GM19468 (cell line): Measurements from ENCODE around the gene ADSL.
A peak's percentile ranks its signal among the peaks of the same experiment; 100 is the strongest.

Source experiments
- ATAC-seq: cut with Tn5 transposase; IDR thresholded peaks from one replicate; pipeline ENCODE4 v1.9.1; 2021; ENCODE audit warnings: mild to moderate bottlenecking, moderate library complexity, moderate number of reproducible peaks; ENCODE audit not compliant: unreplicated experiment; ENCODE audit errors: extremely low read depth

The ADSL gene

DNA sequence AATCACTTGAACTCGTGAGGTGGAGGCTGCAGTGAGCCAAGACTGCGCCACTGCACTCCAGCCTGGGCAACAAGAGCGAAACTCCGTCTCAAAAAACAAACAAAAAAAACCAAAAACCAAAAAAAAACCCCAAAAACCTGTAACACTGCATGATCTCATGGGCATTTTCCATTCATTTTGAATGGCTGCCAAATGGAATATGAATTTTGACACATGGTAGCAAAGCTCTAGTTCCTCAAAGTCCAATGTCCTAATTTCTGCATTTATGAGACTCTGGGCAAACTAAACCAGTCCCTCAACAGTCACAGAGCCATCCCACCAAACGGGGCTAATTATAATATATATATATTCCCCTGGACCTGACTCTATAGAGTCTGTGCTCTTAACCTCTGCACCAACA is 85.9 kb downstream of the ADSL start:
- ATAC-seq = no peak

DNA sequence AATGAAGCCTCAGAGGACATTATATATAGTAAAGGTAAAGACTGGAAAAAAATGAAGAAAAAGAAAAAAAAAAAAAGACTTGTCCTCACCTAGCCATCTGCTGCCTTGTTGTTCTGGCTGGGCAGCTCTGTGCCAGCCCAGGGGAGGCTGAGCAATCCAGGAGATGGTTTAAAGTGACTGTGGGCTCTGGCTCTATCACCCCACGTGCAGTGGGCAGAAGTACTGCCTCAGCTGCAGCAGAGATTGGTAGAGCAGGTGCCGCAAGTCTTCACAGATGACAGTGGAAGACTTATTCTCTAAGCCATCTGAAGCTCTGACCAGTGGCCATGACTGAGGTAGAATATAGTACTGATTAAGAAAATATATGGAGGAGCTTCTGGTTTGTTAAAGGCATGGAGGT is 86.3 kb downstream of the ADSL start:
- no peak for ATAC-seq

DNA sequence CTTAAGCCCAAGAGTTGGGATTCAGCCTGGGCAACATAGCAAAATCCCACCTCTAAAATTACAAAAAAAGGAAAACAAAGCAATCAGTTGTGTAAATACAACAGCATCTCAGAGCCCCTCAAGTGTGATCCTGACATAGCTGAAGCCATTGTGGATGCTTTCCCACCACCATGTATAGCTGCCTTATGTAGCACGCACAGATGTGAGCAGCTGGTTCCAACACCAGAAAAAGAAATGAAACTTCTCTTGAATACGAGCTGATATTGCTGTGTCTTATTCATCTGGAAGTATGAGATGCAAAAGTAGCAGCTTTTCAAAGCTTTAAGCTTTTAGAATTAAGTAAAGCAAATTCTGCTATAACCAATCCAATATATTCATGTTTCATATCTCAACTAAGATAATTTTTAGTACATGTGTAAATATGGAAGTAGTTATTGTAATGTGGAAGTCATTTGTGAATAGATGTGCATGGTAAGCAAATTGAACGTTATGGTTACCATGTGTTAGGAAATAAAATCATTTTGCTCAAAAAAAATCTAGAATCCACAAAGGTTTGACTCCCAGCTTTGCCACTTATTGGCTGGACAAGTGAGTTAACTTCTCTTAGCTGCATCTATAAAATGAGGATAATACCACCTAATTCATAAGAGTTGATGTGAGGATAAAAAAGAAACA is 87.3 kb downstream of the ADSL start:
- no peak for ATAC-seq

DNA sequence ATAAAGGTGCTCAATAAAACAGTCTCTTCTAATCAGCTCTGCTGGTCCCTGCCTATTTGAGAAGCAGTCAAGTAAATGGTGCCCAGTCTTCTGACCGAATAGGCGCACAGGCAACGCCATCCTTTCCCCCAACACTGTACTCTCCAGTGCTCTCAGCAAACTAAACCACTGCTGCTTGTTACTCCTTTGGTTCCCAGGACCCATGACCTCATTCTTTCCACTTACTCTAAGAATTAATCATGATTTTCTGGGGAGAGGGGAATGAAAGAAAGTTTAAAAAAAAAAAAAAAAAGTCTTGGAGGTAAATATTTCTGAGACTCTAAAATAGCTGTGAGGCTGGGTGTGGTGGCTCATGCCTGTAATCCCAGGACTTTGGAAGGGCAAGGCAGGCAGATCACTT is 87.8 kb downstream of the ADSL start:
- no peak for ATAC-seq

DNA sequence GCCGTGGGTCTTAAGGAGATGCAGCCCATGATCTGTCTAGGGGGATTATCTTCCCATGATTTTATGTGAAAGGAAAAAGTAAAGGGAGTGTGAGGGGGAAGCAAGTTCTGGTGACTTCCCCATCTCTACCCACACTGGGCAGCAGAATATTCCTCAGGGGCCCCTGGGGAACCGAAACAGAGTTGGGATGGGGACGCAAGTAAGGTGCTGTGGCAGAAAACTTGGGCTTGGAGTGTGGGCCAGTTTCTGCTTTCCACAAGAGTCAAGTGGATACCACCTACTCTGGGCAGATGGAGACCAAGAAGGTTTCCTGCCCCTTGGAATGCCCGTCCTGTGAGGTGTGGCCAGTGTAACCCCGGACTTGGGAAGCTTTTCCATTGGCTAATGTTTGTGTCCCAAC is 88.4 kb downstream of the ADSL start:
- no peak for ATAC-seq

DNA sequence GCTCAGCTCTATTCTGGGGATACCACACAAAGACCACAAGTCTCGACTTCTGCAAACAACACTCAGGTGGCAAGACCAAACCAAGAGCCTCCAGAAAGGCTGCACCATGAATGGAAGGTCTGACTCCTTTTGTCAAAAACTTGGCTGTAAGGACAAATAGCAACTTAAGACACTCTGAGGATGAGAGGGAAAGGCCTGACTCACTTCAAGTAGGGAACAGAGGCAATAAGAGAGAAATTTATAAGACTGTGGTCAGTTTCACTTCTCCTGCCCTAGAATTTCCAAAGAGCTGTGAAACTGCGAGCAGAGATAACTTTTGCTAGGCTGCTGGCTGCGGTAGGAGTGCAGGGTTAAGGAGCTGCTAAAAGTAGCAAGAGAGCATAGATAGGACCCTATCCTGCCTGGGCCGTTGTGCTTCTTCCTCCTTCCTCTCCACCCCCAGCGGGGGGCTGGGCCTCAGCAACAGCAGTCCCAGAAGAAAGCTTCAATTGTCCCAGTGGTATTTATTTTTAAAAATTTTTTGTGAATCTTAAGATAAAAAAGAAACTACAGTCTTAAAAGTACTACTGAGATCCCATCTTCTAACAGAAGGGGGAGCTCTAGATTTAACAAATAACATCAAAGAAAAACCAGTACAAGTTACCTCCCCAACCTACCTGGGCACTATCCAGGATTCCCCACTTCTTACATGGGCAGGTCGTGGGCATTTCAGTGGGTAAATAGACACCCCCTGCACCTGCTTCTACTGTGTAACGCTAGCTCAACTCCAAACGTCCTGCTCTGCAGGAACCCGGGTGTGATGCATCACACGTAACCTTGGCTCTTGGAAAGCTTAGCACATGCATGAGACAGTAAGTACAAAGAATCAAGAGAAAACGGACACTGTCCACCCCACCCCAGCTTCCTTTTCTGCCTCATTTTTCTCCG is 90.5 kb downstream of the ADSL start:
- ATAC-seq = peak; percentile 32
